Measurements from ENCODE around the gene TOGARAM2. TPM values are rescaled to one million over a fixed set of nuclear protein-coding genes. Genes with fewer than 3 reads are reported as not detected.

TOGARAM2 gene
- total and polyA plus RNA-seq, 2 of the 8 experiments (the other 6 are each of a cell fraction or from before 2014, with no cell fraction given), result 0.42 to 1.4 TPM

- Histone ChIP-seq H3K27ac (ENCODE audit: low read depth, low read length) (no peak overlapping the region), H3K23ac (ENCODE audit: insufficient read length) (no peak overlapping the region), H3K4me3 (ENCODE audit: extremely low read depth in 1 of 4, insufficient read depth in 2 of 4, low read depth in 3 of 4, low read length in 4 of 4) (no peak overlapping the region), H4K8ac (ENCODE audit: extremely low read depth, insufficient read depth, low read length) (no peak overlapping the region), H3K27me3 (replicated peaks in 1 of 4; ENCODE audit: control insufficient read depth in 3 of 4, extremely low read depth in 1 of 4, insufficient read depth in 3 of 4, low read length in 3 of 4) (no peaks in the 10 kb centered on the region), H2BK5ac (ENCODE audit: low read depth, low read length) (no peak overlapping the region), H3K4me2 (ENCODE audit: insufficient read depth in 1 of 2, low read depth in 2 of 2, low read length in 2 of 2) (no peak overlapping the region), H3K56ac (replicated peaks; ENCODE audit: insufficient read length, low read depth, low read length) (no peak overlapping the region), H3K9me3 (ENCODE audit: insufficient read depth in 2 of 2, low read depth in 1 of 2, low read length in 1 of 2) (no peaks in the 10 kb centered on the region), H3K36me3 (ENCODE audit: control insufficient read depth in 2 of 4, insufficient read depth in 4 of 4, low read length in 3 of 4) (no peaks in the 10 kb centered on the region), H3K23me2 (ENCODE audit: low read depth, low read length) (no peaks in the 10 kb centered on the region), H3K79me2 (ENCODE audit: control insufficient read depth in 1 of 2, insufficient read depth in 2 of 2, low read length in 2 of 2) (no peaks in the 10 kb centered on the region), H4K5ac (ENCODE audit: insufficient read length, low read depth, low read length) (no peak overlapping the region), H3K79me1 (ENCODE audit: low read depth, low read length) (no peaks in the 10 kb centered on the region), H2BK15ac (ENCODE audit: low read length) (no peak overlapping the region), H2BK12ac (ENCODE audit: low read depth, low read length) (no peak overlapping the region), H2AK5ac (ENCODE audit: low read depth, low read length) (no peak overlapping the region), H2BK120ac (replicated peaks; ENCODE audit: low read depth, low read length) (no peak overlapping the region), H3K4me1 (replicated peaks in 1 of 4; ENCODE audit: control insufficient read depth in 3 of 4, insufficient read depth in 4 of 4, low read length in 3 of 4) (peaks cover 0 to 2% (median 0%) of the 10 kb centered on the region in 4 experiments; a peak in 2 of 7 replicates), H3K14ac (ENCODE audit: insufficient read length) (no peak overlapping the region), H4K20me1 (replicated peaks in 1 of 2; ENCODE audit: control insufficient read depth in 1 of 2, insufficient read depth in 2 of 2, low read length in 2 of 2) (no peaks in the 10 kb centered on the region), H3K18ac (ENCODE audit: extremely low read depth, low read length) (no peak overlapping the region), H2BK20ac (ENCODE audit: low read length) (no peak overlapping the region), H4K91ac (replicated peaks; ENCODE audit: insufficient read length, low read length) (no peak overlapping the region), H3K9ac (replicated peaks in 1 of 4; ENCODE audit: extremely low read depth in 1 of 4, low read depth in 3 of 4, low read length in 3 of 4) (no peak overlapping the region), H2AFZ (ENCODE audit: low read length) (no peak overlapping the region), H3K4ac (replicated peaks; ENCODE audit: insufficient read length, low read depth, low read length) (no peak overlapping the region)
- 81% methylated on average over 6 of the region's 6 CpGs; no CpG with 5 or more reads in 1 of the 2 experiments for WGBS, 2 experiments (ENCODE audit: extremely low coverage in 1 of 2, insufficient coverage in 1 of 2, insufficient read length in 1 of 2, insufficient replicate concordance in 2 of 2, low coverage in 1 of 2, low lambda C conversion rate in 2 of 2, missing lambda C conversion rate in 1 of 2)
- FAIRE-seq (no peak), DNase-seq (ENCODE audit: low read depth in 1 of 2, low spot score in 2 of 2) (no peak)
- ChIA-PET POLR2A (ENCODE audit: partially characterized antibody) (no interaction called here), CTCF (ENCODE audit: partially characterized antibody) (interaction anchor here (0.8 to 2.0 kb wide), 8 partner anchors 8 to 95 kb away, joined by 3 to 7 read pairs (median 3); no protein-coding TSS in a partner anchor)
- TF ChIP-seq RAD21 (IDR thresholded peaks at IDR 0.05 in 1 of 2, conservative IDR thresholded peaks at IDR 0.05 in 1 of 2; ENCODE audit: low read depth in 2 of 2, low read length in 2 of 2), result peak in 1 of 2 experiments; percentile 11; a peak in 1 of 4 replicates
- no peak for TF ChIP-seq SP1 (IDR thresholded peaks at IDR 0.05; ENCODE audit: low read depth, low read length)
- no peak for TF ChIP-seq CBX5 (IDR thresholded peaks at IDR 0.05; ENCODE audit: low read depth, low read length)
- TF ChIP-seq SAP30 (IDR thresholded peaks at IDR 0.05; ENCODE audit: insufficient read depth, insufficient replicate concordance, low read length), result no peak
- TF ChIP-seq CTCF (IDR thresholded peaks at IDR 0.05; ENCODE audit: control extremely low read depth in 1 of 3, insufficient read depth in 1 of 3, low read depth in 1 of 3, low read length in 3 of 3), result peak in 2 of 3 experiments; percentile 4 to 7; a peak in 2 of 4 replicates
- no peak for TF ChIP-seq GABPA (IDR thresholded peaks at IDR 0.05; ENCODE audit: borderline replicate concordance, insufficient read depth, low read length)
- TF ChIP-seq MAFK (IDR thresholded peaks at IDR 0.05; ENCODE audit: low read depth, low read length), result no peak
- no peak for TF ChIP-seq SUZ12 (IDR thresholded peaks at IDR 0.05; ENCODE audit: low read length)
- no peak for TF ChIP-seq GTF2F1 (IDR thresholded peaks at IDR 0.05; ENCODE audit: borderline replicate concordance, low read depth, low read length)
- TF ChIP-seq SP2 (IDR thresholded peaks at IDR 0.05; ENCODE audit: low read length), result no peak
- TF ChIP-seq YY1 (IDR thresholded peaks at IDR 0.05; ENCODE audit: low read depth, low read length), result no peak
- no peak for TF ChIP-seq SIX5 (IDR thresholded peaks at IDR 0.05; ENCODE audit: low read depth, low read length)
Measured at GRCh38 chr2:28978606-28979005, 2.5 kb upstream of the TOGARAM2 start.

Measured in H1 (cell line).